Endothelial cell of umbilical vein (primary cell): ENCODE measurements around the gene CIDEA. TPM values are rescaled to one million over a fixed set of nuclear protein-coding genes. Genes with fewer than 3 reads are reported as not detected.

Experiments
- BruUV-seq: library from RNA; stranded (reverse); fragments of 400-500 nt; replicated peaks from 2 replicates; lab custom pipeline; 2021; lab: Mats Ljungman, UMichigan
- CTCF ChIA-PET: fragments of 300-600, 350-600 bp; sonication (Branson Sonifier 250); formaldehyde crosslinking; loops from one replicate; lab custom pipeline; 2021; ENCODE audit warnings: antibody characterized with exemption, inconsistent platforms; lab: Charles Lee
- POLR2A ChIA-PET: fragments of 300-600, 350-600 bp; sonication (Branson Sonifier 250); formaldehyde crosslinking; loops from one replicate; lab custom pipeline; 2021; ENCODE audit warnings: antibody characterized with exemption, inconsistent platforms; lab: Charles Lee
- DNase-seq: peaks from one replicate; pipeline ENCODE4 v3.0.0-alpha.2; 2011; ENCODE audit warnings: low read depth, low spot score
- FAIRE-seq: peaks from 2 replicates; lab custom pipeline; 2011; peaks lifted over from hg19 to GRCh38; lab: Jason Lieb, UNC
- H2AFZ ChIP-seq: 2 replicates; pipeline ENCODE4 v1.6.0; 2012; ENCODE audit warnings: low read depth, low read length, control low read depth, inconsistent platforms
- H3K27ac ChIP-seq: 2 replicates; pipeline ENCODE4 v1.5.1; 2011; ENCODE audit warnings: low read depth, mild to moderate bottlenecking, control low read depth, low read length, moderate library complexity; ENCODE audit not compliant: insufficient read depth
- H3K27me3 ChIP-seq, 2 experiments: 2 replicates each; pipeline versions ENCODE4 v1.6.0 to v1.6.1; 2011; ENCODE audit warnings: low read length in 2 of 2, mixed read lengths in 1 of 2; ENCODE audit not compliant: control insufficient read depth in 2 of 2, insufficient read depth in 2 of 2
- H3K36me3 ChIP-seq, 2 experiments: 2 replicates in 1 of 2; 3 replicates in 1 of 2; pipeline ENCODE4 v1.5.1; 2011; ENCODE audit warnings: low read length in 2 of 2, mild to moderate bottlenecking in 1 of 2, moderate library complexity in 1 of 2; ENCODE audit not compliant: control insufficient read depth in 2 of 2, insufficient read depth in 2 of 2; ENCODE audit errors: extremely low read depth in 1 of 2
- H3K4me1 ChIP-seq: 3 replicates; pipeline ENCODE4 v1.5.1; 2011; ENCODE audit warnings: mild to moderate bottlenecking, low read length; ENCODE audit not compliant: control insufficient read depth, insufficient read depth; ENCODE audit errors: extremely low read depth
- H3K4me2 ChIP-seq: 2 replicates; pipeline ENCODE4 v1.6.1; 2011; ENCODE audit warnings: low read length, control low read depth, mixed read lengths; ENCODE audit not compliant: insufficient read depth
- H3K4me3 ChIP-seq, 3 experiments: fragments of 200-600 bp in 1 of 3; sonication (generic), shearing (Covaris generic) in 1 of 3; replicated peaks in 1 of 3; 2 replicates each; pipeline ENCODE4 v1.5.1; 2011 to 2016; ENCODE audit warnings: control low read depth in 3 of 3, low read length in 3 of 3, mild to moderate bottlenecking in 2 of 3, inconsistent platforms in 1 of 3, low read depth in 1 of 3, moderate library complexity in 1 of 3; ENCODE audit not compliant: insufficient read depth in 1 of 3
- H3K79me2 ChIP-seq: 2 replicates; pipeline ENCODE4 v1.6.0; 2012; ENCODE audit warnings: low read length, inconsistent platforms; ENCODE audit not compliant: control insufficient read depth, insufficient read depth
- H3K9ac ChIP-seq: replicated peaks from 2 replicates; pipeline ENCODE3; 2011; ENCODE audit warnings: low read length, control low read depth; ENCODE audit not compliant: insufficient read depth; ENCODE audit errors: extremely low read depth
- H3K9me1 ChIP-seq: replicated peaks from 3 replicates; pipeline ENCODE4 v1.6.0; 2011; ENCODE audit warnings: mild to moderate bottlenecking, low read length; ENCODE audit not compliant: control insufficient read depth, insufficient read depth; ENCODE audit errors: extremely low read depth
- H3K9me3 ChIP-seq: replicated peaks from 2 replicates; pipeline ENCODE4 v1.5.1; 2012; ENCODE audit warnings: low read length, inconsistent platforms; ENCODE audit not compliant: control insufficient read depth, insufficient read depth
- H4K20me1 ChIP-seq: replicated peaks from 2 replicates; pipeline ENCODE3; 2011; ENCODE audit warnings: mild to moderate bottlenecking, low read length; ENCODE audit not compliant: control insufficient read depth, insufficient read depth; ENCODE audit errors: extremely low read depth
- CTCF ChIP-seq, 2 donors: IDR thresholded peaks; 1 replicate in 1 of 2; 2 replicates in 1 of 2; pipeline ENCODE4 v1.5.1; 2011; ENCODE audit warnings: low read length in 2 of 2, mild to moderate bottlenecking in 2 of 2, moderate library complexity in 2 of 2, control low read depth in 1 of 2, inconsistent platforms in 1 of 2, low read depth in 1 of 2; ENCODE audit not compliant: insufficient read depth in 1 of 2; ENCODE audit errors: extremely low read depth in 1 of 2
- EZH2 ChIP-seq: IDR thresholded peaks from 2 replicates; pipeline ENCODE4 v1.6.1; 2012; ENCODE audit warnings: borderline replicate concordance, low read depth, mild to moderate bottlenecking, moderate library complexity, low read length, inconsistent platforms; ENCODE audit not compliant: severe bottlenecking
- FOS ChIP-seq: IDR thresholded peaks from 2 replicates; pipeline ENCODE4 v1.6.1; 2011; ENCODE audit warnings: mild to moderate bottlenecking, low read length, moderate library complexity, borderline replicate concordance; ENCODE audit not compliant: insufficient read depth
- GATA2 ChIP-seq: IDR thresholded peaks from 2 replicates; pipeline ENCODE4 v1.7.0; 2011; ENCODE audit warnings: low read depth, mild to moderate bottlenecking, moderate library complexity, mixed read lengths, low read length; ENCODE audit not compliant: insufficient read length, insufficient read depth
- JUN ChIP-seq: IDR thresholded peaks from 2 replicates; pipeline ENCODE4 v1.6.1; 2011; ENCODE audit warnings: borderline replicate concordance, low read depth; ENCODE audit not compliant: insufficient read length, insufficient read depth
- MYC ChIP-seq: IDR thresholded peaks from one replicate; pipeline ENCODE4 v1.6.1; 2011; ENCODE audit warnings: mild to moderate bottlenecking, low read depth, low read length
- POLR2A ChIP-seq: IDR thresholded peaks from 2 replicates; pipeline ENCODE4 v1.6.1; 2012; ENCODE audit warnings: low read depth, mild to moderate bottlenecking, control low read depth, low read length
- POLR2AphosphoS5 ChIP-seq: IDR thresholded peaks from 2 replicates; pipeline ENCODE4 v1.6.1; 2012; ENCODE audit warnings: low read depth, mild to moderate bottlenecking, control low read depth, low read length, moderate library complexity; ENCODE audit not compliant: insufficient read depth
- dilution Hi-C: fragments of 300-500 bp; cut with MboI; formaldehyde crosslinking; loops from one replicate; pipeline ENCODE4 v1.15.0; 2019; ENCODE audit warnings: low sequenced_read_pairs; ENCODE audit not compliant: extremely low pct_ligation_motif_present
- intact Hi-C: fragments of 100-400 bp; cut with micrococcal nuclease; formaldehyde crosslinking; loops from one replicate; pipeline ENCODE4 v1.10.0; 2022
- polyA plus RNA-seq, 4 experiments: library from polyadenylated mRNA; depleted of rRNA in 3 of 4; stranded (reverse) in 3 of 4; unstranded in 1 of 4; fragments of >200 nt; gene quantifications; 2 replicates each; pipeline versions ENCODE4 v1.2.1 to v1.2.3, GENCODE V29; 2011 to 2012; ENCODE audit warnings: missing spikeins in 1 of 4
- total RNA-seq: library from RNA; stranded (reverse); gene quantifications from 2 replicates; pipeline ENCODE4 v1.2.3, GENCODE V29; 2021
- TF ChIP-seq, protein P1 (sequence below): IDR thresholded peaks from 2 replicates; pipeline ENCODE4 v1.6.1; 2011; ENCODE audit not compliant: insufficient read depth, insufficient read length

CIDEA gene
- total and polyA plus RNA-seq, 2 donors (not counting 3 experiments of a cell fraction or from before 2014, with no cell fraction given), result 0.42 TPM; not detected in 1

- no peak overlapping the region for H3K27ac ChIP-seq
- dilution Hi-C loops, result no loop called here
- no peaks in the 10 kb centered on the region for H3K36me3 ChIP-seq
- H3K79me2 ChIP-seq, result no peaks in the 10 kb centered on the region
- no peak overlapping the region for H3K4me3 ChIP-seq
- ChIA-PET POLR2A (no interaction called here), CTCF (interaction anchor here (1.1 to 1.2 kb wide), 2 partner anchors 21 to 77 kb away, joined by 3 to 5 read pairs; no protein-coding TSS in a partner anchor)
- no TSS peak for BruUV-seq
- intact Hi-C loops, result no loop called here
- H3K9me1 ChIP-seq, result no peaks in the 10 kb centered on the region
- peaks cover 26 to 48% of the 10 kb centered on the region in 2 experiments for H3K27me3 ChIP-seq
- H3K9ac ChIP-seq, result no peak overlapping the region
- no peak overlapping the region for H2AFZ ChIP-seq
- DNase-seq, result no peak
- H3K4me2 ChIP-seq, result no peak overlapping the region
- peaks cover 17% of the 10 kb centered on the region for H3K4me1 ChIP-seq
- no peaks in the 10 kb centered on the region for H3K9me3 ChIP-seq
- FAIRE-seq, result no peak
- TF ChIP-seq CTCF (IDR thresholded peaks at IDR 0.05; ENCODE audit: extremely low read depth in 1 of 2, insufficient read depth in 1 of 2, low read depth in 1 of 2, low read length in 2 of 2) (no peak), GATA2 (no peak), MYC (no peak), EZH2 (no peak), POLR2A (no peak), FOS (no peak), POLR2AphosphoS5 (no peak), JUN (no peak)
- TF ChIP-seq, protein P1, sequence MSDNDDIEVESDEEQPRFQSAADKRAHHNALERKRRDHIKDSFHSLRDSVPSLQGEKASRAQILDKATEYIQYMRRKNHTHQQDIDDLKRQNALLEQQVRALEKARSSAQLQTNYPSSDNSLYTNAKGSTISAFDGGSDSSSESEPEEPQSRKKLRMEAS, result no peak
- no peaks in the 10 kb centered on the region for H4K20me1 ChIP-seq
These were observed 2.9 kb upstream of the CIDEA start for GRCh38 chr18:12251311-12251710.
